Measurements from ENCODE around the gene FIGNL2.

Gene FIGNL2

DNA sequence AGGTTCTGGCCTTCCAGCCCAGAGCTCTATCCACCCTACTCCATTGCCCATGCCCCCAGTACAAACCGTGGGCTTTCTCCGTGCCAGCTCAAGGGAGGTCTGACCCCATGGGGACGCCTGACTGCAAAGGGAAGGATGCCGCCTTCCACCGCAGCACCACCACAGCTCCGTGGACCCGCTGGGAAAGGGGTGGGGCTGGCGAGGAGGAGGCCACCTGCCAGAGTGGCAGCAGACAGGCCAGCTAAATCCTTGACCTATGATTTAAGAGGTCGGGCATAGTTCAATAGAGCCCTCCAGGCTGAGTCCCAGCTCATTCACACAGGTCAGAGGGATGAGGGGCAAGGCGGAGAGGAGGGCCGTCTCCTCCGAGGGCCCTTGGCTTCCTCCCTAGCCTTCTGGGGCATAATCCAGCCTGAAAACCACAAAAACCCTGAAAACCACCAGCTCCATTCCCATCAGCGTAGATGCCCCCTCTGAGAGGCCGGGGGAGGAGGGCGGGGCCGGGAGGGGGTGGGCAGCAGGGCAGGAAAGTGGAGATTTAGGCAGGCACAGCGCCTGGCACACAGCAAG lies 14.9 kb upstream of the FIGNL2 start:
- Histone ChIP-seq H3K4me1 (ENCODE audit: low read length) (no peaks in the 10 kb centered on the region), H4K20me1 (ENCODE audit: insufficient read depth, low read length) (no peaks in the 10 kb centered on the region), H3K9me3 (ENCODE audit: insufficient read depth, low read length) (no peaks in the 10 kb centered on the region), H3K9ac (ENCODE audit: low read length) (no peak overlapping the region), H3K4me3 (ENCODE audit: low read length) (no peak overlapping the region), H3K36me3 (replicated peaks; ENCODE audit: low read depth, low read length) (no peaks in the 10 kb centered on the region), H3K27ac (ENCODE audit: low read length) (no peak overlapping the region), H3K27me3 (ENCODE audit: low read depth, low read length) (peaks cover 15% of the 10 kb centered on the region; the same call in 1 of the 2 replicates), H3K79me2 (ENCODE audit: low read length) (no peaks in the 10 kb centered on the region), H2AFZ (ENCODE audit: low read depth, low read length) (no peak overlapping the region), H3K4me2 (ENCODE audit: low read length) (no peak overlapping the region)
- TF ChIP-seq, protein P1, sequence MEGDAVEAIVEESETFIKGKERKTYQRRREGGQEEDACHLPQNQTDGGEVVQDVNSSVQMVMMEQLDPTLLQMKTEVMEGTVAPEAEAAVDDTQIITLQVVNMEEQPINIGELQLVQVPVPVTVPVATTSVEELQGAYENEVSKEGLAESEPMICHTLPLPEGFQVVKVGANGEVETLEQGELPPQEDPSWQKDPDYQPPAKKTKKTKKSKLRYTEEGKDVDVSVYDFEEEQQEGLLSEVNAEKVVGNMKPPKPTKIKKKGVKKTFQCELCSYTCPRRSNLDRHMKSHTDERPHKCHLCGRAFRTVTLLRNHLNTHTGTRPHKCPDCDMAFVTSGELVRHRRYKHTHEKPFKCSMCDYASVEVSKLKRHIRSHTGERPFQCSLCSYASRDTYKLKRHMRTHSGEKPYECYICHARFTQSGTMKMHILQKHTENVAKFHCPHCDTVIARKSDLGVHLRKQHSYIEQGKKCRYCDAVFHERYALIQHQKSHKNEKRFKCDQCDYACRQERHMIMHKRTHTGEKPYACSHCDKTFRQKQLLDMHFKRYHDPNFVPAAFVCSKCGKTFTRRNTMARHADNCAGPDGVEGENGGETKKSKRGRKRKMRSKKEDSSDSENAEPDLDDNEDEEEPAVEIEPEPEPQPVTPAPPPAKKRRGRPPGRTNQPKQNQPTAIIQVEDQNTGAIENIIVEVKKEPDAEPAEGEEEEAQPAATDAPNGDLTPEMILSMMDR (IDR thresholded peaks at IDR 0.05; ENCODE audit: low read depth, low read length) = no peak
- TF ChIP-seq EZH2phosphoT487 (IDR thresholded peaks at IDR 0.05; ENCODE audit: low read depth) = no peak

DNA sequence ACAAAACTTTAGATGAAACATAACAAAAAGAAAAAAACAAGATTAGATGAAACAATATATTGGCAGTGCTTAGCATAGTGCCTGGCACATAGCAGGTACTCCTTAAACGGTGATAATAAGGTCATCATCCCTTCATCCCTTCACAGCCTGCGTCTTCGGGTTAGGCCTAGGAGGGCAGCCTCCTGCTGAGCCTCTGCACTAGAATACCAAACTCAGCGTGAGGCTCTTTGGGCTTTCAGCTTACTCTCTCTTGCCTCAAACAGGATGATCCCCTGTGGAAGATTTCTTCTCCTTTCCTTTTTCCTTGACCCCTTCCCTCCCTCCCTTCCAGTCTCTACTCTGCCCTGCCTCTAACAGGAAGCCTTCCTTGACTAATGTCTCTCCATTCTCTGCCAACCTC lies 14.4 kb upstream of the FIGNL2 start:
- Histone ChIP-seq H3K4me1 (ENCODE audit: low read length) (no peaks in the 10 kb centered on the region), H3K4me3 (ENCODE audit: low read length) (no peak overlapping the region), H3K27me3 (ENCODE audit: low read depth, low read length) (peaks cover 15% of the 10 kb centered on the region; the same call in 1 of the 2 replicates), H3K4me2 (ENCODE audit: low read length) (no peak overlapping the region), H3K27ac (ENCODE audit: low read length) (no peak overlapping the region), H3K36me3 (replicated peaks; ENCODE audit: low read depth, low read length) (no peaks in the 10 kb centered on the region), H2AFZ (ENCODE audit: low read depth, low read length) (no peak overlapping the region), H3K9ac (ENCODE audit: low read length) (no peak overlapping the region), H3K79me2 (ENCODE audit: low read length) (no peaks in the 10 kb centered on the region), H3K9me3 (ENCODE audit: insufficient read depth, low read length) (no peaks in the 10 kb centered on the region), H4K20me1 (ENCODE audit: insufficient read depth, low read length) (no peaks in the 10 kb centered on the region)
- TF ChIP-seq, protein P1 (IDR thresholded peaks at IDR 0.05; ENCODE audit: low read depth, low read length) = no peak
- TF ChIP-seq EZH2phosphoT487 (IDR thresholded peaks at IDR 0.05; ENCODE audit: low read depth) = no peak

DNA sequence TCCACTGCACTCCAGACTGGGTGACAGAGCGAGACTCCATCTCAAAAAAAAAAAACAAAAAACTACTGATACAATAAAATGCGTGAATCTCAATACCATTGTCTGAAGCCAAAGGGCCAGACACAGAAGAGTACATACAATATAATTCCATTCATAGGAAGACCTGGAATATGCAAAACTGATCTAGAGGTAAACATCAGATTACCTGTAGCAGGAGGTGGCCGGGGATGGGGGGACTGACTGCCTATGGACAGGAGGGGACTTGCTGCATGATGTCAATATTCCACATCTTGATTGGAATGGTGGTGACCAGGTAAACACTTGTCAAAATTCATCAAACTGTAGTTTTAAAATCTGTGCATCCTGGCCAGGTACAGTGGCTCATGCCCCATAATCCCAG lies 12.5 kb upstream of the FIGNL2 start:
- no peaks in the 10 kb centered on the region for H3K36me3 ChIP-seq (replicated peaks; ENCODE audit: low read depth, low read length)

DNA sequence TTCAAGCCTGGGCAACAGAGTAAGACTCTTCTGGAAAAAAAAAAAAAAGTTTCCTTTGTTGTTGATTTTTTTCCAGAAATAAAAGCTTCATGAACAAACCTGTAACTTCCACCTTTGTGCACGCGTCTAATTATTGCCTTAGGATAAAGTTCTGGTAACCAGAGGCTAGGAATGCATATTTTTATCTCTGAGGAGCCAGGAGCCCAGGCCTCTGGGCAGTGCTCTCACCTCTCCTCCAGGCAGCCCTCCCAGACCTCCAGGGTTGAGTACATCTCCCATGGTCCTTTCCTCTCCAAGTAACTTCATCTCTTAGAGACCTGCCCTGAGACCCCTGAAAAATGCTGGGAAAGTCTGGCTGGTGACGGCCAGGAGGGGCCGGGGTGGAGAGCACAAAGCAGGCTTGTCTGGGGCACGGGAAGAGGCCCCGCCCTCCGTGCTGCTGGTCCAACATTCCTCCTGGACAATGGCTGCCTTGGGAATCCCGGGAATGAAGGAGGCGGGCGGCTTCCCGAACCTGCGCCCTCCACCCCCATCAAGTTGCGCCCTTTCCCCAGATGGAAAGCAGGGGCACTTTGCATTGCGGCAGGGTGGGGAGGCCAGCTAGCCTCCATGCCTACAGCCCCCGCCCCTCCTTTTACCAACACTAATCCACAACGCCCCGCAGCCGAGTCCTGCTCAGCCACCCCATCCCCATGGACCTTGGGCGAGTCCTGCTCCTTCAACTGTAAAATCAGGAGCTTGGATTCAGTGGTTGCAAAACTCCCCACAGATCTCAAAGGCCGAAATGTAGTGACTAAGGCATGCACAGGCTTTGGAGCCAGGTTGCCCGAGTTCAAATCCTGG lies 7.3 kb upstream of the FIGNL2 start:
- H3K27ac ChIP-seq (ENCODE audit: low read length) = no peak overlapping the region
- H3K9ac ChIP-seq (ENCODE audit: low read length) = no peak overlapping the region
- H3K27me3 ChIP-seq (ENCODE audit: low read depth, low read length) = peaks cover 34% of the 10 kb centered on the region
- no peak overlapping the region for H2AFZ ChIP-seq (ENCODE audit: low read depth, low read length)
- H3K9me3 ChIP-seq (ENCODE audit: insufficient read depth, low read length) = no peaks in the 10 kb centered on the region
- no peaks in the 10 kb centered on the region for H3K79me2 ChIP-seq (ENCODE audit: low read length)
- TF ChIP-seq, protein P1 (IDR thresholded peaks at IDR 0.05; ENCODE audit: low read depth, low read length) = no peak
- TF ChIP-seq EZH2phosphoT487 (IDR thresholded peaks at IDR 0.05; ENCODE audit: low read depth) = no peak
- no peaks in the 10 kb centered on the region for H3K36me3 ChIP-seq (replicated peaks; ENCODE audit: low read depth, low read length)
- no peak overlapping the region for H3K4me2 ChIP-seq (ENCODE audit: low read length)
- no peaks in the 10 kb centered on the region for H4K20me1 ChIP-seq (ENCODE audit: insufficient read depth, low read length)
- no peak overlapping the region for H3K4me3 ChIP-seq (ENCODE audit: low read length)
- H3K4me1 ChIP-seq (ENCODE audit: low read length) = no peaks in the 10 kb centered on the region

More for the DNA sequence above, 12.5 kb upstream of the FIGNL2 start:
- Histone ChIP-seq H3K27me3 (ENCODE audit: low read depth, low read length) (peaks cover 22% of the 10 kb centered on the region; the same call in 1 of the 2 replicates), H3K27ac (ENCODE audit: low read length) (no peak overlapping the region), H3K9ac (ENCODE audit: low read length) (no peak overlapping the region), H3K4me1 (ENCODE audit: low read length) (no peaks in the 10 kb centered on the region), H3K4me3 (ENCODE audit: low read length) (no peak overlapping the region), H4K20me1 (ENCODE audit: insufficient read depth, low read length) (no peaks in the 10 kb centered on the region), H2AFZ (ENCODE audit: low read depth, low read length) (no peak overlapping the region), H3K4me2 (ENCODE audit: low read length) (no peak overlapping the region), H3K79me2 (ENCODE audit: low read length) (no peaks in the 10 kb centered on the region), H3K9me3 (ENCODE audit: insufficient read depth, low read length) (no peaks in the 10 kb centered on the region)
- TF ChIP-seq EZH2phosphoT487 (IDR thresholded peaks at IDR 0.05; ENCODE audit: low read depth) = no peak
- TF ChIP-seq, protein P1 (IDR thresholded peaks at IDR 0.05; ENCODE audit: low read depth, low read length) = no peak
